OCI-LY7 (cell line): ENCODE measurements around the gene B3GNT3. TPM values are rescaled to one million over a fixed set of nuclear protein-coding genes. Genes with fewer than 3 reads are reported as not detected.

ENCODE experiments used
- BruUV-seq: library from RNA; stranded (reverse); fragments of 400-500 nt; replicated peaks from 2 replicates; lab custom pipeline; 2021; lab: Mats Ljungman, UMichigan
- CTCF ChIA-PET: fragments of 300-600 bp; sonication (Branson Sonifier 250); formaldehyde crosslinking; loops from one replicate; lab custom pipeline; 2022; ENCODE audit warnings: antibody characterized with exemption; ENCODE audit not compliant: unreplicated experiment; lab: Charles Lee
- POLR2A ChIA-PET: fragments of 300-600 bp; sonication (Branson Sonifier 250); formaldehyde crosslinking; loops from one replicate; lab custom pipeline; 2022; ENCODE audit warnings: antibody characterized with exemption; lab: Charles Lee
- DNase-seq: peaks from one replicate; pipeline ENCODE4 v3.0.0-alpha.2; 2015; ENCODE audit warnings: low spot score
- H2AFZ ChIP-seq: fragments of 200-600 bp; sonication (generic), shearing (Covaris generic); 2 replicates; pipeline ENCODE4 v1.6.1; 2014; ENCODE audit warnings: mild to moderate bottlenecking, antibody characterized with exemption, low read length, moderate library complexity
- H3K27ac ChIP-seq: fragments of 200-600 bp; sonication (generic); 2 replicates; pipeline ENCODE4 v1.5.1; 2014; ENCODE audit warnings: mixed run types, low read depth, mild to moderate bottlenecking, moderate library complexity, low read length, inconsistent platforms; ENCODE audit not compliant: poor library complexity, severe bottlenecking
- H3K36me3 ChIP-seq: fragments of 200-600 bp; sonication (generic); 2 replicates; pipeline ENCODE4 v1.6.1; 2014; ENCODE audit warnings: mild to moderate bottlenecking, antibody characterized with exemption, low read length, moderate library complexity, mixed read lengths; ENCODE audit not compliant: insufficient read depth
- H3K4me1 ChIP-seq: fragments of 200-600 bp; sonication (generic); 2 replicates; pipeline ENCODE4 v1.5.1; 2014; ENCODE audit warnings: mild to moderate bottlenecking, low read length; ENCODE audit not compliant: insufficient read depth, poor library complexity, severe bottlenecking
- H3K4me2 ChIP-seq: fragments of 200-600 bp; sonication (generic); 2 replicates; pipeline ENCODE4 v1.6.1; 2014; ENCODE audit warnings: mild to moderate bottlenecking, low read length
- H3K4me3 ChIP-seq: fragments of 200-600 bp; sonication (generic); 2 replicates; pipeline ENCODE4 v1.5.1; 2014; ENCODE audit warnings: mild to moderate bottlenecking, low read depth, low read length; ENCODE audit not compliant: poor library complexity, severe bottlenecking
- H3K79me2 ChIP-seq: fragments of 200-600 bp; sonication (generic); 2 replicates; pipeline ENCODE4 v1.6.1; 2016; ENCODE audit warnings: low read depth, mild to moderate bottlenecking, low read length, moderate library complexity, mixed read lengths; ENCODE audit not compliant: insufficient read depth
- H3K9me2 ChIP-seq: fragments of 200-600 bp; sonication (generic); 2 replicates; pipeline ENCODE4 v1.6.1; 2016; ENCODE audit warnings: mild to moderate bottlenecking, low read length, mixed read lengths; ENCODE audit not compliant: insufficient read depth
- H3K9me3 ChIP-seq: fragments of 200-600 bp; sonication (generic); 2 replicates; pipeline ENCODE4 v1.6.1; 2014; ENCODE audit warnings: mild to moderate bottlenecking, mixed run types, low read length, mixed read lengths
- H4K20me1 ChIP-seq: fragments of 200-600 bp; sonication (generic); 2 replicates; pipeline ENCODE4 v1.6.1; 2014; ENCODE audit warnings: mild to moderate bottlenecking, antibody characterized with exemption, low read length, moderate library complexity, mixed read lengths; ENCODE audit not compliant: insufficient read depth
- CTCF ChIP-seq: fragments of 200-600 bp; sonication (generic); conservative IDR thresholded peaks from 2 replicates; pipeline ENCODE4 v1.5.1; 2014; ENCODE audit warnings: mild to moderate bottlenecking, antibody characterized with exemption, low read length, moderate library complexity, mixed read lengths
- EZH2phosphoT487 ChIP-seq: fragments of 200-600 bp; sonication (generic); IDR thresholded peaks from 2 replicates; pipeline ENCODE4 v1.6.1; 2018; ENCODE audit warnings: low read depth, borderline replicate concordance, mild to moderate bottlenecking, mixed run types, antibody characterized with exemption, low read length, moderate library complexity, mixed read lengths
- intact Hi-C: fragments of 100-400 bp; cut with micrococcal nuclease; formaldehyde crosslinking; loops from one replicate; pipeline ENCODE4 v1.10.0; 2022; ENCODE audit not compliant: unreplicated experiment
- total RNA-seq, 2 experiments: library from RNA; depleted of rRNA in 1 of 2; stranded (reverse); fragments of >200 nt in 1 of 2; shearing (Covaris generic) in 1 of 2; gene quantifications; 2 replicates each; pipeline ENCODE4 v1.2.3, GENCODE V29; 2014 to 2022

Gene B3GNT3
- total RNA-seq, 2 experiments from 2014 or later = not detected

- POLR2A ChIA-PET = interaction anchor here (0.6 to 0.7 kb wide), 2 partner anchors 68 to 288 kb away, joined by 3 to 4 read pairs; no protein-coding TSS in a partner anchor
- Histone ChIP-seq H3K79me2 (no peaks in the 10 kb centered on the region), H3K9me2 (no peaks in the 10 kb centered on the region), H3K36me3 (no peaks in the 10 kb centered on the region), H3K9me3 (no peaks in the 10 kb centered on the region), H4K20me1 (no peaks in the 10 kb centered on the region), H3K27ac (no peak overlapping the region), H3K4me2 (no peak overlapping the region), H2AFZ (no peak overlapping the region), H3K4me3 (no peak overlapping the region), H3K4me1 (no peaks in the 10 kb centered on the region)
- no TSS peak for BruUV-seq
- CTCF ChIA-PET = no interaction called here
- TF ChIP-seq CTCF (no peak), EZH2phosphoT487 (no peak)
- intact Hi-C loops = no loop called here
- no peak for DNase-seq
Observed at GRCh38 chr19:17802137-17802858, 7.4 kb downstream of the B3GNT3 start.

GRCh38 chr19:17803264-17803896 is 8.4 kb downstream of the B3GNT3 start:
- ChIA-PET CTCF (no interaction called here), POLR2A (interaction anchor here (0.6 to 0.7 kb wide), 2 partner anchors 136 to 361 kb away, joined by 3 to 4 read pairs; no protein-coding TSS in a partner anchor)
- Histone ChIP-seq H3K36me3 (no peaks in the 10 kb centered on the region), H3K4me2 (no peak overlapping the region), H3K9me2 (no peaks in the 10 kb centered on the region), H3K79me2 (no peaks in the 10 kb centered on the region), H3K4me3 (no peak overlapping the region), H3K27ac (no peak overlapping the region), H3K9me3 (no peaks in the 10 kb centered on the region), H3K4me1 (no peaks in the 10 kb centered on the region), H2AFZ (no peak overlapping the region), H4K20me1 (no peaks in the 10 kb centered on the region)
- no peak for TF ChIP-seq CTCF
- no peak for DNase-seq
- intact Hi-C loops = no loop called here
- BruUV-seq = no TSS peak

GRCh38 chr19:17805427-17805826 is 10.5 kb downstream of the B3GNT3 start:
- no peak for DNase-seq
- Histone ChIP-seq H3K9me3 (no peaks in the 10 kb centered on the region), H3K4me3 (no peak overlapping the region), H3K27ac (no peak overlapping the region), H3K79me2 (no peaks in the 10 kb centered on the region), H3K4me2 (no peak overlapping the region), H3K36me3 (no peaks in the 10 kb centered on the region), H3K4me1 (no peaks in the 10 kb centered on the region), H2AFZ (no peak overlapping the region), H3K9me2 (no peaks in the 10 kb centered on the region), H4K20me1 (no peaks in the 10 kb centered on the region)
- intact Hi-C loops = no loop called here
- TF ChIP-seq CTCF (no peak), EZH2phosphoT487 (no peak)
- CTCF ChIA-PET = no interaction called here
- POLR2A ChIA-PET = interaction anchor here (1.0 kb wide), 1 partner anchor 34 kb away, joined by 4 read pairs; no protein-coding TSS in a partner anchor
- BruUV-seq = no TSS peak
